Colonic mucosa (tissue), 4 donors: ENCODE results near the gene GMDS. TPM values are rescaled to one million over a fixed set of nuclear protein-coding genes. Genes with fewer than 3 reads are reported as not detected.

Experiments used
- DNase-seq: peaks from one replicate; pipeline ENCODE4 v3.0.0-alpha.2; 2020
- H3K27ac ChIP-seq: fragments of 200-600 bp; one replicate; pipeline ENCODE4 v1.8.0; 2021
- H3K27me3 ChIP-seq: fragments of 200-600 bp; one replicate; pipeline ENCODE4 v1.8.0; 2021
- H3K36me3 ChIP-seq: fragments of 200-600 bp; one replicate; pipeline ENCODE4 v1.8.0; 2021
- H3K4me1 ChIP-seq: fragments of 200-600 bp; one replicate; pipeline ENCODE4 v1.8.0; 2021; ENCODE audit warnings: mild to moderate bottlenecking
- H3K4me3 ChIP-seq: fragments of 200-600 bp; one replicate; pipeline ENCODE4 v1.8.0; 2021
- H3K9ac ChIP-seq, 2 donors: one replicate each; pipeline ENCODE4 v1.7.0; 2013; ENCODE audit warnings: control low read depth in 2 of 2, low read depth in 2 of 2, low read length in 2 of 2
- H3K9me3 ChIP-seq: fragments of 200-600 bp; one replicate; pipeline ENCODE4 v1.8.0; 2021
- intact Hi-C: fragments of 100-400 bp; cut with DNase I; formaldehyde crosslinking; loops from one replicate; pipeline ENCODE4 v1.14.1; 2022
- total RNA-seq, 2 donors: library from RNA; stranded (reverse); fragmentation: NEBNext Ultra II Directional in 1 of 2; extraction: Animal tissue kit (Norgen Biotek cat#: 25700) in 1 of 2; gene quantifications; one replicate each; pipeline ENCODE4 v1.2.1, GENCODE V29; 2021
- TF ChIP-seq, protein P1 (sequence below): fragments of 200-600 bp; IDR thresholded peaks from one replicate; pipeline ENCODE4 v1.8.0; 2022; ENCODE audit warnings: antibody characterized with exemption, mild to moderate bottlenecking
- donor health status: healthy.
- donor health status: DM: no; HTN: no; CAD: no.
- donor health status: DM: no; HTN: no; CAD: no.

Gene GMDS
- total RNA-seq, 2 donors from 2014 or later = 247 to 272 TPM

- TF ChIP-seq, protein P1, sequence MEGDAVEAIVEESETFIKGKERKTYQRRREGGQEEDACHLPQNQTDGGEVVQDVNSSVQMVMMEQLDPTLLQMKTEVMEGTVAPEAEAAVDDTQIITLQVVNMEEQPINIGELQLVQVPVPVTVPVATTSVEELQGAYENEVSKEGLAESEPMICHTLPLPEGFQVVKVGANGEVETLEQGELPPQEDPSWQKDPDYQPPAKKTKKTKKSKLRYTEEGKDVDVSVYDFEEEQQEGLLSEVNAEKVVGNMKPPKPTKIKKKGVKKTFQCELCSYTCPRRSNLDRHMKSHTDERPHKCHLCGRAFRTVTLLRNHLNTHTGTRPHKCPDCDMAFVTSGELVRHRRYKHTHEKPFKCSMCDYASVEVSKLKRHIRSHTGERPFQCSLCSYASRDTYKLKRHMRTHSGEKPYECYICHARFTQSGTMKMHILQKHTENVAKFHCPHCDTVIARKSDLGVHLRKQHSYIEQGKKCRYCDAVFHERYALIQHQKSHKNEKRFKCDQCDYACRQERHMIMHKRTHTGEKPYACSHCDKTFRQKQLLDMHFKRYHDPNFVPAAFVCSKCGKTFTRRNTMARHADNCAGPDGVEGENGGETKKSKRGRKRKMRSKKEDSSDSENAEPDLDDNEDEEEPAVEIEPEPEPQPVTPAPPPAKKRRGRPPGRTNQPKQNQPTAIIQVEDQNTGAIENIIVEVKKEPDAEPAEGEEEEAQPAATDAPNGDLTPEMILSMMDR = no peak
- Histone ChIP-seq H3K36me3 (no peaks in the 10 kb centered on the region), H3K27me3 (no peaks in the 10 kb centered on the region), H3K4me3 (no peak overlapping the region), H3K9ac (no peak overlapping the region), H3K27ac (no peak overlapping the region), H3K4me1 (no peaks in the 10 kb centered on the region), H3K9me3 (no peaks in the 10 kb centered on the region)
- DNase-seq = no peak
- intact Hi-C loops = no loop called here
Measured at GRCh38 chr6:2191390-2191740, 54.0 kb downstream of the GMDS start.

- no peaks in the 10 kb centered on the region for H3K9me3 ChIP-seq
- no peak overlapping the region for H3K4me3 ChIP-seq
- TF ChIP-seq, protein P1 = no peak
- H3K27me3 ChIP-seq = no peaks in the 10 kb centered on the region
- no peak overlapping the region for H3K9ac ChIP-seq
- no peak overlapping the region for H3K27ac ChIP-seq
- no peaks in the 10 kb centered on the region for H3K4me1 ChIP-seq
- intact Hi-C loops = no loop called here
- no peaks in the 10 kb centered on the region for H3K36me3 ChIP-seq
- DNase-seq = no peak
Measured at GRCh38 chr6:2190661-2191389, 54.6 kb downstream of the GMDS start.

DNA sequence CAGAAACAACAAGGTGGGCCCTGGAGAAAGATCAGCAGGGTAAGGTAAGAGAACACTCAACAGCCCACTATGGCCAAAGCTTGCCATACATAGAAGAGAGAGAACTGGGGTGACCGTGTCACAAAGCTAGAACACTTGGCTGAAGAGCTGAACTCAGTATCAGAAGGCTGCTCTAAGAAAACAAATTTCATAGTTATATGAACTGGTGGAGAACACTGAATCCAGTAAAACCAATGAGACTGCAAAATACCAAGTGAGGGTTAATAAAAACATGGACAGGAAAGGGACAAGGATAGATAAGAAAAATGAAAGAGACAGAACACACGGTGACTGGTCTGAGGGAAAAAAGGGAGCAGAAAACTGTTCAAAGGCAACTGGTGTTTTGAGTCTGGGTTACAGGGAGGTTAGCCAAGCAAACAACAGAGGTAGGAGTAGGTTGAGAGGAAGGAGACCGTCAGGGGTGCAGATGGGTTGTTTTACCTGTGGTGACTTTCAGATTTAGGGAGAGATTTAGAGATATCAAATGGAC lies 56.5 kb downstream of the GMDS start:
- TF ChIP-seq, protein P1 = no peak
- no peak for DNase-seq

DNA sequence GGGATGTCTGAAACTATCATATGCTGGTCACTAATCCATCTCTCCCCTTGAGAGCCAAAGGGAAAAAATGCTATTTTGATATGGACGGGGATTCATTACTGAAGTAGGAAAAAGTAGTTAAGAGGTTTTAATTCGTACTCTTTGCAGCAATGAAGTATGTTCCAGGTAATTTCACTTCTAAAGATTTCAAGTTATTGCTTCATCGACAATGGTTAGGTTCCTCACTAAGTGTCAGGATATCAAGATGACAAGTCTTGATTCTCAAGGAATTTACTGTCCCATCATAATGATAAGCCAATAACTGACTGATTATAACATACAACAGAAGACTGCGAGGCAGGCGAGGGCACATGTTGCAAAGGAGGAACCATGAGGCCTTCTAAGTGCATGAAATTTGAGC lies 57.0 kb downstream of the GMDS start:
- H3K27me3 ChIP-seq = no peaks in the 10 kb centered on the region
- H3K4me1 ChIP-seq = no peaks in the 10 kb centered on the region
- H3K36me3 ChIP-seq = no peaks in the 10 kb centered on the region
- no peak overlapping the region for H3K9ac ChIP-seq
- intact Hi-C loops = no loop called here
- H3K27ac ChIP-seq = no peak overlapping the region
- TF ChIP-seq, protein P1 = no peak
- no peak overlapping the region for H3K4me3 ChIP-seq
- H3K9me3 ChIP-seq = no peaks in the 10 kb centered on the region
- DNase-seq = no peak

More for the DNA sequence above, 56.5 kb downstream of the GMDS start:
- no peaks in the 10 kb centered on the region for H3K27me3 ChIP-seq
- H3K4me1 ChIP-seq = no peaks in the 10 kb centered on the region
- H3K9ac ChIP-seq = no peak overlapping the region
- intact Hi-C loops = no loop called here
- H3K36me3 ChIP-seq = no peaks in the 10 kb centered on the region
- no peaks in the 10 kb centered on the region for H3K9me3 ChIP-seq
- no peak overlapping the region for H3K27ac ChIP-seq
- H3K4me3 ChIP-seq = no peak overlapping the region

- intact Hi-C loops = no loop called here
- H3K36me3 ChIP-seq = no peaks in the 10 kb centered on the region
- no peak overlapping the region for H3K9ac ChIP-seq
- no peaks in the 10 kb centered on the region for H3K9me3 ChIP-seq
- no peaks in the 10 kb centered on the region for H3K27me3 ChIP-seq
- H3K4me3 ChIP-seq = no peak overlapping the region
- no peak for DNase-seq
- no peaks in the 10 kb centered on the region for H3K4me1 ChIP-seq
- no peak overlapping the region for H3K27ac ChIP-seq
- TF ChIP-seq, protein P1 = no peak
Measured at GRCh38 chr6:2187826-2188225, 57.6 kb downstream of the GMDS start.
